NB4 (cell line): ENCODE measurements around the gene ZNF273.

ENCODE experiments used
- CTCF ChIP-seq: IDR thresholded peaks from one replicate; pipeline ENCODE4 v1.5.1; 2012; ENCODE audit warnings: low read depth, low read length
- MYC ChIP-seq: IDR thresholded peaks from 2 replicates; pipeline ENCODE4 v1.6.1; 2011; ENCODE audit warnings: low read depth, low read length
- POLR2A ChIP-seq: IDR thresholded peaks from 2 replicates; pipeline ENCODE4 v1.6.1; 2011; ENCODE audit warnings: mild to moderate bottlenecking; ENCODE audit not compliant: insufficient read length; ENCODE audit errors: extremely low read depth
- TF ChIP-seq, protein P1 (sequence below): IDR thresholded peaks from 2 replicates; pipeline ENCODE4 v1.6.1; 2011; ENCODE audit warnings: low read depth, low read length

DNA sequence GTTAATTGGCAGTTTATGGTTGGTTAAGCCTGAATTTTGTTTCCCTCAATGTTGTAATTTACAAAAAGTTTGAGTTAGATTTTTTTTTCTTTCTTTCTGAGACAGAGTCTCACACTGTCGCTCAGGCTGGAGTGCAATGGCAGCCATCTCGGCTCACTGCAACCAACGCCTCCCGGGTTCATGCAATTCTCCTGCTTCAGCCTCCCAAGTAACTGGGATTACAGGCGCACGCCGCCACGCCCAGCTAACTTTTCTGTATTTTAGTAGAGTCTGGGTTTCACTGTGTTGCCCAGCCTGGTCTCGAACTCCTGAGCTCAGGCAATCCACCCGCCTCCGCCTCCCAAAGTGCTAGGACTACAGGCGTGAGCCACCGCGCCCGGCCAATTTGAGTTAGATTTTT lies 935 bp downstream of the ZNF273 start:
- TF ChIP-seq CTCF (no peak), POLR2A (no peak), MYC (0 out of 2 replicates have a peak, but pooled peaks have one; percentile 13)
- TF ChIP-seq, protein P1, sequence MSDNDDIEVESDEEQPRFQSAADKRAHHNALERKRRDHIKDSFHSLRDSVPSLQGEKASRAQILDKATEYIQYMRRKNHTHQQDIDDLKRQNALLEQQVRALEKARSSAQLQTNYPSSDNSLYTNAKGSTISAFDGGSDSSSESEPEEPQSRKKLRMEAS: no peak
